HepG2 (cell line): ENCODE data around the gene PKD1L1. TPM values are rescaled to one million over a fixed set of nuclear protein-coding genes. Genes with fewer than 3 reads are reported as not detected.
A peak's percentile ranks its signal among the peaks of the same experiment; 100 is the strongest.

Experiments used
- AHR ChIP-seq: IDR thresholded peaks from 2 replicates; pipeline ENCODE4 v1.6.1; 2018; ENCODE audit warnings: missing genetic modification reagents, missing compliant biosample characterization
- CAMTA2 ChIP-seq: sonication (generic); formaldehyde crosslinking; IDR thresholded peaks from 2 replicates; pipeline ENCODE4 v1.4.0; 2020; ENCODE audit warnings: mild to moderate bottlenecking, missing genetic modification reagents, borderline replicate concordance
- FOXA3 ChIP-seq: IDR thresholded peaks from 2 replicates; pipeline ENCODE4 v1.6.1; 2016; ENCODE audit warnings: missing genetic modification reagents, missing compliant biosample characterization
- KDM3A ChIP-seq: IDR thresholded peaks from 2 replicates; pipeline ENCODE4 v1.6.1; 2018; ENCODE audit warnings: low read depth, missing compliant biosample characterization
- PLRG1 ChIP-seq: fragments of 450-650 bp; conservative IDR thresholded peaks from 2 replicates; pipeline ENCODE4 v1.6.1; 2016
- RBFOX2 ChIP-seq: fragments of 200-400 bp; formaldehyde crosslinking; IDR thresholded peaks from 2 replicates; pipeline ENCODE4 v1.6.1; 2017; ENCODE audit warnings: low read depth, mild to moderate bottlenecking, low read length
- TGIF2 ChIP-seq: IDR thresholded peaks from 2 replicates; pipeline ENCODE4 v1.6.1; 2016; ENCODE audit warnings: control low read depth, missing compliant biosample characterization
- TMF1 ChIP-seq: sonication (generic); formaldehyde crosslinking; IDR thresholded peaks from 2 replicates; pipeline ENCODE4 v1.8.1; 2022; ENCODE audit warnings: low read depth, missing genetic modification reagents
- U2AF1 ChIP-seq: fragments of 200-400 bp; formaldehyde crosslinking; optimal IDR thresholded peaks from 2 replicates; pipeline ENCODE3; 2017; ENCODE audit warnings: mild to moderate bottlenecking, low read depth, low read length
- ZFP82 ChIP-seq: sonication (generic); formaldehyde crosslinking; IDR thresholded peaks from 2 replicates; pipeline ENCODE4 v1.5.1; 2020; ENCODE audit warnings: mild to moderate bottlenecking, missing genetic modification reagents, borderline replicate concordance
- ZFX ChIP-seq: sonication (generic); formaldehyde crosslinking; IDR thresholded peaks from 2 replicates; pipeline ENCODE4 v1.4.0; 2020; ENCODE audit warnings: mild to moderate bottlenecking, low read depth, missing genetic modification reagents, moderate library complexity
- ZNF138 ChIP-seq: sonication (generic); formaldehyde crosslinking; IDR thresholded peaks from 2 replicates; pipeline ENCODE4 v1.5.0; 2020; ENCODE audit warnings: mild to moderate bottlenecking, low read depth, missing genetic modification reagents
- ZNF224 ChIP-seq: sonication (generic); formaldehyde crosslinking; IDR thresholded peaks from 2 replicates; pipeline ENCODE4 v1.5.0; 2020; ENCODE audit warnings: mild to moderate bottlenecking, missing genetic modification reagents
- ZNF343 ChIP-seq: sonication (generic); formaldehyde crosslinking; IDR thresholded peaks from 2 replicates; pipeline ENCODE4 v1.4.0; 2020; ENCODE audit warnings: mild to moderate bottlenecking, missing genetic modification reagents
- ZNF496 ChIP-seq: sonication (generic); formaldehyde crosslinking; IDR thresholded peaks from 2 replicates; pipeline ENCODE4 v1.8.1; 2023; ENCODE audit warnings: mild to moderate bottlenecking, moderate library complexity, missing genetic modification reagents; ENCODE audit not compliant: insufficient replicate concordance
- ZNF713 ChIP-seq: sonication (generic); formaldehyde crosslinking; IDR thresholded peaks from 2 replicates; pipeline ENCODE4 v1.4.0; 2020; ENCODE audit warnings: mild to moderate bottlenecking, missing genetic modification reagents
- ZNF790 ChIP-seq: sonication (generic); formaldehyde crosslinking; IDR thresholded peaks from 2 replicates; pipeline ENCODE4 v1.8.0; 2022; ENCODE audit warnings: missing genetic modification reagents, mild to moderate bottlenecking, borderline replicate concordance
- ZNF879 ChIP-seq: sonication (generic); formaldehyde crosslinking; IDR thresholded peaks from 2 replicates; pipeline ENCODE4 v1.8.1; 2023; ENCODE audit warnings: missing genetic modification reagents
- ZNF891 ChIP-seq: sonication (generic); formaldehyde crosslinking; IDR thresholded peaks from 2 replicates; pipeline ENCODE4 v1.5.0; 2020; ENCODE audit warnings: mild to moderate bottlenecking, missing genetic modification reagents
- ZSCAN30 ChIP-seq: sonication (generic); formaldehyde crosslinking; IDR thresholded peaks from 2 replicates; pipeline ENCODE4 v1.5.0; 2020; ENCODE audit warnings: mild to moderate bottlenecking, missing genetic modification reagents
- polyA plus RNA-seq, 8 experiments: library from polyadenylated mRNA; depleted of rRNA in 3 of 8; stranded (reverse) in 7 of 8; unstranded in 1 of 8; fragments of >200 nt; fragmentation: Illumina TruSeq in 4 of 8; extraction: Trizol in 4 of 8; gene quantifications; 2 replicates each; pipeline versions ENCODE4 v1.2.1 to v1.2.3, GENCODE V29; 2011 to 2016; ENCODE audit warnings: low read depth in 4 of 8, missing spikeins in 1 of 8, mixed read lengths in 1 of 8; ENCODE audit not compliant: insufficient read depth in 1 of 8
- total RNA-seq, 5 experiments: library from RNA; depleted of rRNA; stranded (reverse); fragments of >200 nt; fragmentation: Illumina TruSeq; extraction: Trizol; gene quantifications; 2 replicates each; pipeline ENCODE4 v1.2.3, GENCODE V29; 2016; ENCODE audit warnings: low read depth in 1 of 5
- TF ChIP-seq, protein P1 (sequence below): sonication (generic); formaldehyde crosslinking; IDR thresholded peaks from 2 replicates; pipeline ENCODE4 v1.9.0; 2021; ENCODE audit warnings: missing genetic modification reagents, borderline replicate concordance
- TF ChIP-seq, protein P2 (sequence below): sonication (generic); formaldehyde crosslinking; IDR thresholded peaks from 2 replicates; pipeline ENCODE4 v1.5.1; 2020; ENCODE audit warnings: mild to moderate bottlenecking, missing genetic modification reagents, moderate library complexity
- TF ChIP-seq, protein P3 (sequence below): sonication (generic); formaldehyde crosslinking; IDR thresholded peaks from 2 replicates; pipeline ENCODE4 v1.9.0; 2022; ENCODE audit warnings: missing genetic modification reagents, mild to moderate bottlenecking, borderline replicate concordance
- TF ChIP-seq, protein P4 (sequence below): sonication (generic); formaldehyde crosslinking; IDR thresholded peaks from 2 replicates; pipeline ENCODE4 v1.8.1; 2023; ENCODE audit warnings: mild to moderate bottlenecking, missing genetic modification reagents

PKD1L1 gene
- total and polyA plus RNA-seq, 2 of the 13 experiments (the other 11 are each of a cell fraction or from before 2014, with no cell fraction given) = 0.01 TPM; not detected in 1

DNA sequence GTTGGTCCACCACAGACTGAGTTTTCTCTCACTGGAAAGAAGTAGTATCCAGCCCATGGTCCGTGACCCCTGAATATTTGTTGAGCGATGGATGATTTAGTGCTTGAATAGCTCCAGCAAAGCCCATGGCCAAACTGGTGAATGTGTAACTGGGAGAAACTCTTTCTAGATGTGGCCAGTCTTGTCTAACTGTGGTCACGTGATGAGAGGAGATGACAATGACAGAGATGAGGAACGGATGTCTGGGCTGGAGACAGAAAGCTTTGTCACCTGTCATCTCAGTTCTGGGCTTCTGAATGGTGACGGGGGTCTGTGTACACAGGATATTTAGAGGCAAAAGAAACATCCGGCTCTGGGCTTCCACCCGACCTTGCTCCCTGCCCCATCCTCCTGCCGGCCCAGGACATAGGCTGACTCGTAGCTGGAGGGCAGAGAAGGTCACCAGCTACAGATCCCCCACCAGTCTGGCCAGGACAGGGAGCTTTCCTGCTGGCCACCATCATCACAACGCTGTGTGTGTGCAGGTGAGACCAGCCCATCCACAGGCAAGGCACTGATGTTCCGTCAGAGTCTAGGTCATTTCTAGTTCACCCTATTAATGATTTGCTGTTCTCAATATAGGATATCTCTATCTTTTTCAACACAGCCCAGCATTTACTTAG, 213.8 kb downstream of the PKD1L1 start (continued):
- TF ChIP-seq ZNF891 (CRISPR knock-in tag) (peak; percentile 42; the same call in 1 of the 2 replicates), ZNF790 (CRISPR knock-in tag) (no peak), ZNF496 (CRISPR knock-in tag) (no peak), ZNF224 (CRISPR knock-in tag) (no peak), ZNF713 (CRISPR knock-in tag) (no peak), AHR (CRISPR knock-in tag) (no peak), ZFX (CRISPR knock-in tag) (peak; percentile 57; the same call in 1 of the 2 replicates), RBFOX2 (no peak), ZNF138 (CRISPR knock-in tag) (no peak), CAMTA2 (CRISPR knock-in tag) (no peak), ZNF879 (CRISPR knock-in tag) (no peak), ZNF343 (CRISPR knock-in tag) (no peak), KDM3A (peak; percentile 91; the same call in 1 of the 2 replicates), PLRG1 (no peak), FOXA3 (CRISPR knock-in tag) (peak; percentile 96), TMF1 (CRISPR knock-in tag) (no peak), U2AF1 (no peak), ZFP82 (CRISPR knock-in tag) (peak; percentile 83; the same call in 1 of the 2 replicates), ZSCAN30 (CRISPR knock-in tag) (no peak), TGIF2 (CRISPR knock-in tag) (0 out of 2 replicates have a peak, but pooled peaks have one; percentile 20)
- TF ChIP-seq, protein P1, sequence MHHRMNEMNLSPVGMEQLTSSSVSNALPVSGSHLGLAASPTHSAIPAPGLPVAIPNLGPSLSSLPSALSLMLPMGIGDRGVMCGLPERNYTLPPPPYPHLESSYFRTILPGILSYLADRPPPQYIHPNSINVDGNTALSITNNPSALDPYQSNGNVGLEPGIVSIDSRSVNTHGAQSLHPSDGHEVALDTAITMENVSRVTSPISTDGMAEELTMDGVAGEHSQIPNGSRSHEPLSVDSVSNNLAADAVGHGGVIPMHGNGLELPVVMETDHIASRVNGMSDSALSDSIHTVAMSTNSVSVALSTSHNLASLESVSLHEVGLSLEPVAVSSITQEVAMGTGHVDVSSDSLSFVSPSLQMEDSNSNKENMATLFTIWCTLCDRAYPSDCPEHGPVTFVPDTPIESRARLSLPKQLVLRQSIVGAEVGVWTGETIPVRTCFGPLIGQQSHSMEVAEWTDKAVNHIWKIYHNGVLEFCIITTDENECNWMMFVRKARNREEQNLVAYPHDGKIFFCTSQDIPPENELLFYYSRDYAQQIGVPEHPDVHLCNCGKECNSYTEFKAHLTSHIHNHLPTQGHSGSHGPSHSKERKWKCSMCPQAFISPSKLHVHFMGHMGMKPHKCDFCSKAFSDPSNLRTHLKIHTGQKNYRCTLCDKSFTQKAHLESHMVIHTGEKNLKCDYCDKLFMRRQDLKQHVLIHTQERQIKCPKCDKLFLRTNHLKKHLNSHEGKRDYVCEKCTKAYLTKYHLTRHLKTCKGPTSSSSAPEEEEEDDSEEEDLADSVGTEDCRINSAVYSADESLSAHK (CRISPR knock-in tag) = no peak
- TF ChIP-seq, protein P2, sequence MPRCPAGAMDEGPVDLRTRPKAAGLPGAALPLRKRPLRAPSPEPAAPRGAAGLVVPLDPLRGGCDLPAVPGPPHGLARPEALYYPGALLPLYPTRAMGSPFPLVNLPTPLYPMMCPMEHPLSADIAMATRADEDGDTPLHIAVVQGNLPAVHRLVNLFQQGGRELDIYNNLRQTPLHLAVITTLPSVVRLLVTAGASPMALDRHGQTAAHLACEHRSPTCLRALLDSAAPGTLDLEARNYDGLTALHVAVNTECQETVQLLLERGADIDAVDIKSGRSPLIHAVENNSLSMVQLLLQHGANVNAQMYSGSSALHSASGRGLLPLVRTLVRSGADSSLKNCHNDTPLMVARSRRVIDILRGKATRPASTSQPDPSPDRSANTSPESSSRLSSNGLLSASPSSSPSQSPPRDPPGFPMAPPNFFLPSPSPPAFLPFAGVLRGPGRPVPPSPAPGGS (CRISPR knock-in tag) = no peak; the same call in 1 of the 2 replicates
- TF ChIP-seq, protein P3, sequence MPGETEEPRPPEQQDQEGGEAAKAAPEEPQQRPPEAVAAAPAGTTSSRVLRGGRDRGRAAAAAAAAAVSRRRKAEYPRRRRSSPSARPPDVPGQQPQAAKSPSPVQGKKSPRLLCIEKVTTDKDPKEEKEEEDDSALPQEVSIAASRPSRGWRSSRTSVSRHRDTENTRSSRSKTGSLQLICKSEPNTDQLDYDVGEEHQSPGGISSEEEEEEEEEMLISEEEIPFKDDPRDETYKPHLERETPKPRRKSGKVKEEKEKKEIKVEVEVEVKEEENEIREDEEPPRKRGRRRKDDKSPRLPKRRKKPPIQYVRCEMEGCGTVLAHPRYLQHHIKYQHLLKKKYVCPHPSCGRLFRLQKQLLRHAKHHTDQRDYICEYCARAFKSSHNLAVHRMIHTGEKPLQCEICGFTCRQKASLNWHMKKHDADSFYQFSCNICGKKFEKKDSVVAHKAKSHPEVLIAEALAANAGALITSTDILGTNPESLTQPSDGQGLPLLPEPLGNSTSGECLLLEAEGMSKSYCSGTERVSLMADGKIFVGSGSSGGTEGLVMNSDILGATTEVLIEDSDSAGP (CRISPR knock-in tag) = peak; percentile 89; the same call in 1 of the 2 replicates
- TF ChIP-seq, protein P4, sequence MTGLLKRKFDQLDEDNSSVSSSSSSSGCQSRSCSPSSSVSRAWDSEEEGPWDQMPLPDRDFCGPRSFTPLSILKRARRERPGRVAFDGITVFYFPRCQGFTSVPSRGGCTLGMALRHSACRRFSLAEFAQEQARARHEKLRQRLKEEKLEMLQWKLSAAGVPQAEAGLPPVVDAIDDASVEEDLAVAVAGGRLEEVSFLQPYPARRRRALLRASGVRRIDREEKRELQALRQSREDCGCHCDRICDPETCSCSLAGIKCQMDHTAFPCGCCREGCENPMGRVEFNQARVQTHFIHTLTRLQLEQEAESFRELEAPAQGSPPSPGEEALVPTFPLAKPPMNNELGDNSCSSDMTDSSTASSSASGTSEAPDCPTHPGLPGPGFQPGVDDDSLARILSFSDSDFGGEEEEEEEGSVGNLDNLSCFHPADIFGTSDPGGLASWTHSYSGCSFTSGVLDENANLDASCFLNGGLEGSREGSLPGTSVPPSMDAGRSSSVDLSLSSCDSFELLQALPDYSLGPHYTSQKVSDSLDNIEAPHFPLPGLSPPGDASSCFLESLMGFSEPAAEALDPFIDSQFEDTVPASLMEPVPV (CRISPR knock-in tag) = peak; percentile 91
